Gastroesophageal sphincter (tissue), 4 donors: ENCODE results near the gene DENND5B. TPM values are rescaled to one million over a fixed set of nuclear protein-coding genes. Genes with fewer than 3 reads are reported as not detected.
A peak's percentile ranks its signal among the peaks of the same experiment; 100 is the strongest.
"Not testable (repeated sequence)": the region's sequence is repeated elsewhere in the genome, so short reads cannot be mapped to it uniquely, and the experiment has no call there.

Experiments
- ATAC-seq: fragments of 150-250 bp; one replicate; pipeline ENCODE4 v1.9.1; 2016; ENCODE audit warnings: mild to moderate bottlenecking, moderate library complexity
- H3K27ac ChIP-seq, 4 donors: fragments of 200-600 bp; sonication (generic) in 3 of 4; 1 replicate in 3 of 4; 2 replicates in 1 of 4; pipeline ENCODE4 v1.5.1; 2016 to 2019
- H3K27me3 ChIP-seq: fragments of 200-600 bp; sonication (generic); one replicate; pipeline ENCODE4 v1.5.1; 2019
- H3K36me3 ChIP-seq, 2 donors: fragments of 200-600 bp; sonication (generic); one replicate each; pipeline ENCODE4 v1.5.1; 2019; ENCODE audit warnings: control low read depth in 1 of 2
- H3K4me1 ChIP-seq, 3 donors: fragments of 200-600 bp; sonication (generic); 1 replicate in 2 of 3; 2 replicates in 1 of 3; pipeline ENCODE4 v1.5.1; 2016 to 2019; ENCODE audit warnings: control low read depth in 2 of 3
- H3K4me3 ChIP-seq, 2 donors: fragments of 200-600 bp; sonication (generic); one replicate each; pipeline ENCODE4 v1.5.1; 2019; ENCODE audit warnings: mild to moderate bottlenecking in 1 of 2, moderate library complexity in 1 of 2
- H3K9me3 ChIP-seq, 3 donors: fragments of 200-600 bp; sonication (generic); one replicate each; pipeline ENCODE4 v1.5.1; 2017 to 2019; ENCODE audit warnings: control low read depth in 2 of 3
- CTCF ChIP-seq, 4 experiments: fragments of 200-600 bp in 2 of 4; fragments of 450-650 bp in 2 of 4; sonication (generic) in 1 of 4; IDR thresholded peaks; one replicate each; pipeline ENCODE4 v1.5.1; 2017 to 2019; ENCODE audit warnings: antibody characterized with exemption in 4 of 4, mild to moderate bottlenecking in 2 of 4, moderate library complexity in 2 of 4
- EP300 ChIP-seq: sonication (generic); formaldehyde crosslinking; IDR thresholded peaks from one replicate; pipeline ENCODE4 v1.6.1; 2017; ENCODE audit warnings: antibody characterized with exemption, mild to moderate bottlenecking
- POLR2A ChIP-seq, 2 donors: fragments of 450-650 bp; IDR thresholded peaks; one replicate each; pipeline ENCODE4 v1.6.1; 2017; ENCODE audit warnings: antibody characterized with exemption in 2 of 2, mild to moderate bottlenecking in 2 of 2, moderate library complexity in 1 of 2
- POLR2AphosphoS5 ChIP-seq: sonication (generic); formaldehyde crosslinking; IDR thresholded peaks from one replicate; pipeline ENCODE4 v1.6.1; 2017; ENCODE audit warnings: antibody characterized with exemption
- WGBS, 2 donors: methylation state at CpG; one replicate each; pipeline ENCODE4 v1.1.5; 2018; ENCODE audit warnings: low coverage in 1 of 2; 5-methylcytosine and 5-hydroxymethylcytosine counted together
- total RNA-seq, 4 donors: library from RNA; depleted of rRNA; stranded (reverse); fragments of >200 nt; gene quantifications; one replicate each; pipeline ENCODE4 v1.1.0, GENCODE V29; 2016

DENND5B gene
- total RNA-seq, 4 donors from 2014 or later = 14.7 to 40.8 (median 17.7) TPM

GRCh38 chr12:31557707-31558106 lies 33.2 kb downstream of the DENND5B start:
- TF ChIP-seq POLR2AphosphoS5 (no peak), EP300 (no peak), CTCF (IDR thresholded peaks at IDR 0.05) (no peak), POLR2A (IDR thresholded peaks at IDR 0.05) (no peak)
- no peaks in the 10 kb centered on the region for H3K27me3 ChIP-seq
- no peaks in the 10 kb centered on the region for H3K4me1 ChIP-seq
- no peaks in the 10 kb centered on the region for H3K36me3 ChIP-seq
- WGBS, 2 donors = 88 to 96% methylated on average over 3 to 5 of the region's 5 CpGs
- H3K27ac ChIP-seq = no peak overlapping the region
- no peak for ATAC-seq
- no peaks in the 10 kb centered on the region for H3K9me3 ChIP-seq
- no peak overlapping the region for H3K4me3 ChIP-seq

GRCh38 chr12:31555466-31555865 lies 35.5 kb downstream of the DENND5B start:
- 80 to 100% methylated on average over 1 to 2 of the region's 9 CpGs for WGBS, 2 donors

GRCh38 chr12:31550590-31550989 lies 40.3 kb downstream of the DENND5B start:
- H3K27ac ChIP-seq, ATAC-seq, H3K36me3 ChIP-seq, H3K4me3 ChIP-seq, H3K4me1 ChIP-seq, H3K9me3 ChIP-seq, H3K27me3 ChIP-seq: not testable (repeated sequence)
- WGBS, 2 donors = 88% methylated on average over 1 to 2 of the region's 3 CpGs

More at GRCh38 chr12:31555466-31555865, 35.5 kb downstream of the DENND5B start:
- H3K36me3 ChIP-seq, H3K27ac ChIP-seq, ATAC-seq, H3K4me1 ChIP-seq, H3K9me3 ChIP-seq, H3K4me3 ChIP-seq, H3K27me3 ChIP-seq: not testable (repeated sequence)

- Histone ChIP-seq H3K36me3 (no peaks in the 10 kb centered on the region), H3K27me3 (no peaks in the 10 kb centered on the region), H3K27ac (peak overlapping the region in 1 of 4 donors; percentile 24), H3K9me3 (peaks cover 0 to 19% (median 1%) of the 10 kb centered on the region in 3 donors), H3K4me3 (no peak overlapping the region), H3K4me1 (peaks cover 0 to 34% (median 0%) of the 10 kb centered on the region in 3 donors)
- TF ChIP-seq EP300 = no peak
- TF ChIP-seq POLR2AphosphoS5 = no peak
- no peak for TF ChIP-seq POLR2A (IDR thresholded peaks at IDR 0.05)
- TF ChIP-seq CTCF (IDR thresholded peaks at IDR 0.05) = no peak
- ATAC-seq = no peak
Measured at GRCh38 chr12:31536672-31537071, 54.3 kb downstream of the DENND5B start.

- Histone ChIP-seq H3K4me3 (no peak overlapping the region), H3K4me1 (peaks cover 0 to 38% (median 0%) of the 10 kb centered on the region in 3 donors), H3K36me3 (no peaks in the 10 kb centered on the region), H3K27ac (no peak overlapping the region), H3K27me3 (no peaks in the 10 kb centered on the region), H3K9me3 (no peaks in the 10 kb centered on the region)
- no peak for TF ChIP-seq POLR2AphosphoS5
- no peak for TF ChIP-seq CTCF (IDR thresholded peaks at IDR 0.05)
- no peak for TF ChIP-seq EP300
- no peak for TF ChIP-seq POLR2A (IDR thresholded peaks at IDR 0.05)
- ATAC-seq = no peak
Measured at GRCh38 chr12:31533470-31533869, 57.5 kb downstream of the DENND5B start.

- ATAC-seq = no peak
- H3K27ac ChIP-seq = no peak overlapping the region
- H3K36me3 ChIP-seq = no peaks in the 10 kb centered on the region
- 71% methylated on average over 1 of the region's 1 CpG; no CpG with 5 or more reads in 1 of the 2 donors for WGBS, 2 donors
- TF ChIP-seq POLR2A (IDR thresholded peaks at IDR 0.05) (no peak), POLR2AphosphoS5 (no peak), EP300 (no peak), CTCF (IDR thresholded peaks at IDR 0.05) (no peak)
- H3K9me3 ChIP-seq = no peaks in the 10 kb centered on the region
- H3K4me3 ChIP-seq = no peak overlapping the region
- H3K4me1 ChIP-seq = peaks cover 0 to 38% (median 0%) of the 10 kb centered on the region in 3 donors
- H3K27me3 ChIP-seq = no peaks in the 10 kb centered on the region
Measured at GRCh38 chr12:31531893-31532292, 59.0 kb downstream of the DENND5B start.
